TTC549 (cell line): ENCODE data around the gene NRG3.

Experiments
- FAIRE-seq: peaks from 2 replicates; lab custom pipeline; 2012; peaks lifted over from hg19 to GRCh38; lab: Jason Lieb, UNC

Gene NRG3

GRCh38 chr10:81874875-81875466, at the start of gene NRG3:
NRG3 (plus strand) TSS chr10:81875194.
- no peak for FAIRE-seq

- FAIRE-seq: no peak
These were observed 46.7 kb upstream of the NRG3 start for GRCh38 chr10:81828251-81828650.

GRCh38 chr10:81831060-81831459, 43.9 kb upstream of the NRG3 start:
- FAIRE-seq: no peak

GRCh38 chr10:81838950-81839349, 36.0 kb upstream of the NRG3 start:
- FAIRE-seq: no peak

- no peak for FAIRE-seq
These were observed 32.0 kb upstream of the NRG3 start for GRCh38 chr10:81843042-81843441.

GRCh38 chr10:81847675-81848074, 27.3 kb upstream of the NRG3 start:
- no peak for FAIRE-seq

- no peak for FAIRE-seq
These were observed 26.5 kb upstream of the NRG3 start for GRCh38 chr10:81848514-81848913.

GRCh38 chr10:81848931-81849330, 26.1 kb upstream of the NRG3 start:
- no peak for FAIRE-seq

- no peak for FAIRE-seq
These were observed 12.4 kb upstream of the NRG3 start for GRCh38 chr10:81862596-81862995.

- FAIRE-seq: no peak
These were observed 11.2 kb upstream of the NRG3 start for GRCh38 chr10:81863771-81864170.

GRCh38 chr10:81865581-81865980, 9.4 kb upstream of the NRG3 start:
- FAIRE-seq: no peak

- no peak for FAIRE-seq
These were observed 8.2 kb upstream of the NRG3 start for GRCh38 chr10:81866753-81867152.

GRCh38 chr10:81870472-81870871, 4.5 kb upstream of the NRG3 start:
- no peak for FAIRE-seq

GRCh38 chr10:81871558-81871957, 3.4 kb upstream of the NRG3 start:
- no peak for FAIRE-seq

- no peak for FAIRE-seq
These were observed 2.7 kb upstream of the NRG3 start for GRCh38 chr10:81872206-81872862.

GRCh38 chr10:81873231-81873931, 1.6 kb upstream of the NRG3 start:
- no peak for FAIRE-seq

GRCh38 chr10:81873932-81874816, 820 bp upstream of the NRG3 start:
- FAIRE-seq: no peak

- FAIRE-seq: no peak
These were observed 666 bp downstream of the NRG3 start for GRCh38 chr10:81875467-81876252.

GRCh38 chr10:81876253-81877077, 1.5 kb downstream of the NRG3 start:
- no peak for FAIRE-seq

GRCh38 chr10:81877596-81877995, 2.6 kb downstream of the NRG3 start:
- no peak for FAIRE-seq

GRCh38 chr10:81882011-81882410, 7.0 kb downstream of the NRG3 start:
- FAIRE-seq: no peak
